DND-41 (cell line): ENCODE data around the gene PACS2.

Source experiments
- CTCF ChIP-seq: IDR thresholded peaks from 2 replicates; pipeline ENCODE4 v1.5.1; 2012; ENCODE audit warnings: borderline replicate concordance, low read length, moderate library complexity, mild to moderate bottlenecking; ENCODE audit not compliant: poor library complexity, severe bottlenecking; ENCODE audit errors: extremely low read depth
- EZH2 ChIP-seq: IDR thresholded peaks from 3 replicates; pipeline ENCODE4 v1.6.1; 2012; ENCODE audit warnings: borderline replicate concordance, low read depth, mild to moderate bottlenecking, moderate library complexity, low read length, inconsistent platforms; ENCODE audit not compliant: severe bottlenecking

- TF ChIP-seq CTCF (no peak), EZH2 (no peak)
These were observed 130.7 kb downstream of the PACS2 start for GRCh38 chr14:105445290-105445689.
